ENCODE measurements around the gene KAT7.

DNA sequence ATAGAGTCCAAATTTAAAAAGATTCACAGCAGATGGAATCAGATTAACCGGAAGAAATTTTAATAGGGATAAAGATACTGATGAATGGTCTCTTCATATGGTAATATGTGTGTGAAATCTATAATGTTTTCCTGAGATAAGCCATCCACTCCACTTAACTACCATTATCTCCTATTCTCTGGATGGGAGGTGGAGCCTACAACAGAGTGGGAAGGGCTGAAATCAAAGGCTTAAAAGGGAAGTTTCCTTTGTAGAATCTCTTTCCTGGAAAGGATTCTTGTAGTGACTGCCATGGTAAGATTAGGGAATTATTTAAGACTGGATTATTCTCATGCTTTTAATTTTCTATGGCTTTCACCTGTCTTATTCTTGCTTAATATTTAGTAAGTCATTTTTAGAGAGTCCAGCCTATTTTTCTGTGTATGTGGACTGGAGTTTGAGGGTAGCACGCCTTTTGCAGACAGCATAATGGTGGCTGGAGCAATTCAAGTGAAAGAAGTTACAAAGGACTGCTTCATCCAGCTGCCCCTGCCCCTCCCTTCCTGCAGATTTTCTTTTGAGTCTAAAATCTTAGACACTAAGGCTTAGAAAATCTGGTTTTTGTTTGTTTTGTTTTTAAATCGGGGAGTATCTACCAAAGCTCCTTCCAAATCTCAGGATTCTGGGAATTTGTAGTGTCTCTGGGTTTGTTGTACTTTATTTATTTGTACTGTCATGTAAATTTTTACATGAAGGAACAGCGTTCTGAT is 26.5 kb downstream of the KAT7 start:
- TF ChIP-seq POLR2AphosphoS5 (IDR thresholded peaks at IDR 0.05): no peak
- TF ChIP-seq POLR2A (IDR thresholded peaks at IDR 0.05): no peak
- TF ChIP-seq, protein P1, sequence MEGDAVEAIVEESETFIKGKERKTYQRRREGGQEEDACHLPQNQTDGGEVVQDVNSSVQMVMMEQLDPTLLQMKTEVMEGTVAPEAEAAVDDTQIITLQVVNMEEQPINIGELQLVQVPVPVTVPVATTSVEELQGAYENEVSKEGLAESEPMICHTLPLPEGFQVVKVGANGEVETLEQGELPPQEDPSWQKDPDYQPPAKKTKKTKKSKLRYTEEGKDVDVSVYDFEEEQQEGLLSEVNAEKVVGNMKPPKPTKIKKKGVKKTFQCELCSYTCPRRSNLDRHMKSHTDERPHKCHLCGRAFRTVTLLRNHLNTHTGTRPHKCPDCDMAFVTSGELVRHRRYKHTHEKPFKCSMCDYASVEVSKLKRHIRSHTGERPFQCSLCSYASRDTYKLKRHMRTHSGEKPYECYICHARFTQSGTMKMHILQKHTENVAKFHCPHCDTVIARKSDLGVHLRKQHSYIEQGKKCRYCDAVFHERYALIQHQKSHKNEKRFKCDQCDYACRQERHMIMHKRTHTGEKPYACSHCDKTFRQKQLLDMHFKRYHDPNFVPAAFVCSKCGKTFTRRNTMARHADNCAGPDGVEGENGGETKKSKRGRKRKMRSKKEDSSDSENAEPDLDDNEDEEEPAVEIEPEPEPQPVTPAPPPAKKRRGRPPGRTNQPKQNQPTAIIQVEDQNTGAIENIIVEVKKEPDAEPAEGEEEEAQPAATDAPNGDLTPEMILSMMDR (IDR thresholded peaks at IDR 0.05): no peak
